GM12878 (cell line): Measurements from ENCODE around the gene PIK3R5. TPM values are rescaled to one million over a fixed set of nuclear protein-coding genes. Genes with fewer than 3 reads are reported as not detected.
A peak's percentile ranks its signal among the peaks of the same experiment; 100 is the strongest.

ENCODE experiments used
- ATF3 ChIP-seq: IDR thresholded peaks from 2 replicates; pipeline ENCODE4 v1.6.1; 2011; ENCODE audit warnings: low read depth, mild to moderate bottlenecking, low read length, moderate library complexity, borderline replicate concordance; ENCODE audit errors: extremely low read depth
- BCL11A ChIP-seq: IDR thresholded peaks from 2 replicates; pipeline ENCODE4 v1.6.1; 2011; ENCODE audit warnings: low read depth, low read length
- CBX3 ChIP-seq: fragments of 200-600 bp; sonication (generic); IDR thresholded peaks from 2 replicates; pipeline ENCODE4 v1.6.1; 2016; ENCODE audit warnings: low read depth, borderline replicate concordance
- EP300 ChIP-seq, 2 experiments: fragments of 150-350 bp in 1 of 2; IDR thresholded peaks; 2 replicates each; pipeline ENCODE4 v1.6.1; 2011 to 2012; ENCODE audit warnings: low read depth in 2 of 2, low read length in 2 of 2, borderline replicate concordance in 1 of 2, improper control_type of control experiment in 1 of 2, inconsistent platforms in 1 of 2; ENCODE audit not compliant: control insufficient read depth in 1 of 2
- FOS ChIP-seq: IDR thresholded peaks from 3 replicates; pipeline ENCODE4 v1.6.1; 2011; ENCODE audit warnings: borderline replicate concordance; ENCODE audit not compliant: insufficient read length; ENCODE audit errors: extremely low read depth
- HDGF ChIP-seq: fragments of 450-650 bp; IDR thresholded peaks from 2 replicates; pipeline ENCODE4 v1.6.1; 2016; ENCODE audit warnings: antibody characterized with exemption
- IKZF2 ChIP-seq, 2 experiments: fragments of 450-650 bp; IDR thresholded peaks; 2 replicates each; pipeline ENCODE4 v1.6.1; 2017; ENCODE audit warnings: mild to moderate bottlenecking in 2 of 2, moderate library complexity in 2 of 2
- POU2F2 ChIP-seq: IDR thresholded peaks from 3 replicates; pipeline ENCODE4 v1.6.1; 2011; ENCODE audit warnings: low read depth, mild to moderate bottlenecking, low read length, borderline replicate concordance
- RAD21 ChIP-seq: IDR thresholded peaks from 2 replicates; pipeline ENCODE4 v1.6.1; 2011; ENCODE audit warnings: mild to moderate bottlenecking, low read depth, low read length, moderate library complexity; ENCODE audit not compliant: insufficient read depth
- RAD51 ChIP-seq: fragments of 450-650 bp; IDR thresholded peaks from 2 replicates; pipeline ENCODE4 v1.6.1; 2016; ENCODE audit warnings: moderate library complexity, mild to moderate bottlenecking, inconsistent platforms
- SMAD5 ChIP-seq: IDR thresholded peaks from 2 replicates; pipeline ENCODE4 v1.6.1; 2016; ENCODE audit warnings: antibody characterized with exemption, low read depth
- TARDBP ChIP-seq: IDR thresholded peaks from 2 replicates; pipeline ENCODE4 v1.6.1; 2016; ENCODE audit warnings: borderline replicate concordance
- TCF12 ChIP-seq: IDR thresholded peaks from 2 replicates; pipeline ENCODE4 v1.6.1; 2011; ENCODE audit warnings: low read depth, mild to moderate bottlenecking, low read length
- TCF7 ChIP-seq: IDR thresholded peaks from 2 replicates; pipeline ENCODE4 v1.6.1; 2014; ENCODE audit warnings: antibody characterized with exemption, borderline replicate concordance
- ZBTB33 ChIP-seq: fragments of 450-650 bp; IDR thresholded peaks from 2 replicates; pipeline ENCODE4 v1.6.1; 2017; ENCODE audit warnings: mild to moderate bottlenecking
- ZNF274 ChIP-seq: IDR thresholded peaks from one replicate; pipeline ENCODE4 v1.8.0; 2011; ENCODE audit not compliant: insufficient read length, insufficient read depth
- polyA plus RNA-seq, 11 experiments: library from polyadenylated mRNA; depleted of rRNA in 4 of 11; unstranded in 6 of 11; stranded (reverse) in 5 of 11; fragments of >200 nt; fragmentation: Nextera tagmentation in 4 of 11; fragmentation: Illumina TruSeq in 1 of 11; extraction: Ambion mirVana in 4 of 11; extraction: Trizol in 1 of 11; gene quantifications; 1 replicate in 1 of 11; 2 replicates in 10 of 11; pipeline versions ENCODE4 v1.2.1 to v1.2.3, GENCODE V29; 2011 to 2016; ENCODE audit warnings: inconsistent platforms in 2 of 11, missing spikeins in 2 of 11, low read depth in 1 of 11
- total RNA-seq, 4 experiments: library from RNA; depleted of rRNA in 3 of 4; stranded (reverse); fragments of >200 nt in 3 of 4; fragmentation: Illumina TruSeq in 1 of 4; extraction: Trizol in 1 of 4; gene quantifications; 2 replicates each; pipeline versions ENCODE4 v1.2.1 to v1.2.3, GENCODE V29; 2013 to 2021

Gene PIK3R5
- total and polyA plus RNA-seq, 10 of the 15 experiments (the other 5 are each of a cell fraction or from before 2014, with no cell fraction given): 9.5 to 50.8 (median 35.5) TPM

- TF ChIP-seq BCL11A (no peak), ZNF274 (no peak), EP300 (IDR thresholded peaks at IDR 0.05; ENCODE audit: borderline replicate concordance in 1 of 2, control insufficient read depth in 1 of 2, low read depth in 2 of 2, low read length in 2 of 2) (no peak), ATF3 (no peak), SMAD5 (no peak), TARDBP (no peak), TCF12 (0 out of 2 replicates have a peak, but pooled peaks have one; percentile 29), POU2F2 (peak; percentile 52; the same call in 1 of the 3 replicates), RAD21 (no peak), FOS (no peak), TCF7 (no peak), CBX3 (no peak), RAD51 (peak; percentile 53; the same call in 1 of the 2 replicates), IKZF2 (IDR thresholded peaks at IDR 0.05) (no peak), HDGF (peak; percentile 75; the same call in 1 of the 2 replicates), ZBTB33 (no peak)
These were observed 5.0 kb downstream of the PIK3R5 start (continued) for GRCh38 chr17:8960325-8961140.
